Tibial artery (tissue), 4 donors: ENCODE data around the gene RNF186.

Source experiments
- DNase-seq, 2 donors: peaks; one replicate each; pipeline ENCODE4 v3.0.0-alpha.2; 2019
- H3K27ac ChIP-seq, 2 donors: fragments of 200-600 bp; sonication (generic) in 1 of 2; 1 replicate in 1 of 2; 2 replicates in 1 of 2; pipeline ENCODE4 v1.5.1; 2018 to 2019; ENCODE audit warnings: mild to moderate bottlenecking in 1 of 2
- H3K27me3 ChIP-seq, 2 donors: fragments of 200-600 bp; sonication (generic) in 1 of 2; one replicate each; pipeline versions ENCODE4 v1.5.1 to v1.6.0; 2016 to 2019
- H3K36me3 ChIP-seq, 3 donors: fragments of 200-600 bp; sonication (generic) in 2 of 3; one replicate each; pipeline ENCODE4 v1.5.1; 2016 to 2019; ENCODE audit warnings: mild to moderate bottlenecking in 2 of 3
- H3K4me1 ChIP-seq, 4 donors: fragments of 200-600 bp; sonication (generic) in 2 of 4; 1 replicate in 3 of 4; 2 replicates in 1 of 4; pipeline ENCODE4 v1.5.1; 2016 to 2019
- H3K4me3 ChIP-seq, 2 donors: fragments of 200-600 bp; sonication (generic) in 1 of 2; 1 replicate in 1 of 2; 2 replicates in 1 of 2; pipeline ENCODE4 v1.5.1; 2018 to 2019; ENCODE audit warnings: mild to moderate bottlenecking in 2 of 2
- H3K9me3 ChIP-seq, 3 donors: fragments of 200-600 bp; sonication (generic) in 1 of 3; one replicate each; pipeline ENCODE4 v1.5.1; 2016 to 2019
- intact Hi-C: fragments of 100-400 bp; cut with DNase I; formaldehyde crosslinking; loops from one replicate; pipeline ENCODE4 v1.15.0; 2023; ENCODE audit warnings: low total_unique reads
- TF ChIP-seq, protein P1 (sequence below), 2 experiments: fragments of 200-600 bp in 1 of 2; fragments of 450-650 bp in 1 of 2; IDR thresholded peaks; one replicate each; pipeline ENCODE4 v1.5.1; 2017 to 2019; ENCODE audit warnings: antibody characterized with exemption in 2 of 2, mild to moderate bottlenecking in 1 of 2, moderate library complexity in 1 of 2

RNF186 gene

GRCh38 chr1:19835578-19835977 is 20.5 kb upstream of the RNF186 start:
- Histone ChIP-seq H3K4me3 (no peak overlapping the region), H3K27me3 (peaks cover 0 to 9% of the 10 kb centered on the region in 2 donors), H3K9me3 (no peaks in the 10 kb centered on the region), H3K36me3 (no peaks in the 10 kb centered on the region), H3K27ac (no peak overlapping the region), H3K4me1 (no peaks in the 10 kb centered on the region)
- TF ChIP-seq, protein P1, sequence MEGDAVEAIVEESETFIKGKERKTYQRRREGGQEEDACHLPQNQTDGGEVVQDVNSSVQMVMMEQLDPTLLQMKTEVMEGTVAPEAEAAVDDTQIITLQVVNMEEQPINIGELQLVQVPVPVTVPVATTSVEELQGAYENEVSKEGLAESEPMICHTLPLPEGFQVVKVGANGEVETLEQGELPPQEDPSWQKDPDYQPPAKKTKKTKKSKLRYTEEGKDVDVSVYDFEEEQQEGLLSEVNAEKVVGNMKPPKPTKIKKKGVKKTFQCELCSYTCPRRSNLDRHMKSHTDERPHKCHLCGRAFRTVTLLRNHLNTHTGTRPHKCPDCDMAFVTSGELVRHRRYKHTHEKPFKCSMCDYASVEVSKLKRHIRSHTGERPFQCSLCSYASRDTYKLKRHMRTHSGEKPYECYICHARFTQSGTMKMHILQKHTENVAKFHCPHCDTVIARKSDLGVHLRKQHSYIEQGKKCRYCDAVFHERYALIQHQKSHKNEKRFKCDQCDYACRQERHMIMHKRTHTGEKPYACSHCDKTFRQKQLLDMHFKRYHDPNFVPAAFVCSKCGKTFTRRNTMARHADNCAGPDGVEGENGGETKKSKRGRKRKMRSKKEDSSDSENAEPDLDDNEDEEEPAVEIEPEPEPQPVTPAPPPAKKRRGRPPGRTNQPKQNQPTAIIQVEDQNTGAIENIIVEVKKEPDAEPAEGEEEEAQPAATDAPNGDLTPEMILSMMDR (IDR thresholded peaks at IDR 0.05) = no peak
- DNase-seq = no peak
- intact Hi-C loops = no loop called here

GRCh38 chr1:19831441-19831840 is 16.4 kb upstream of the RNF186 start:
- Histone ChIP-seq H3K4me3 (no peak overlapping the region), H3K27ac (no peak overlapping the region), H3K36me3 (no peaks in the 10 kb centered on the region), H3K4me1 (no peaks in the 10 kb centered on the region), H3K9me3 (no peaks in the 10 kb centered on the region), H3K27me3 (peaks cover 0 to 9% of the 10 kb centered on the region in 2 donors)
- DNase-seq = no peak
- intact Hi-C loops = no loop called here
- TF ChIP-seq, protein P1 (IDR thresholded peaks at IDR 0.05) = no peak

DNA sequence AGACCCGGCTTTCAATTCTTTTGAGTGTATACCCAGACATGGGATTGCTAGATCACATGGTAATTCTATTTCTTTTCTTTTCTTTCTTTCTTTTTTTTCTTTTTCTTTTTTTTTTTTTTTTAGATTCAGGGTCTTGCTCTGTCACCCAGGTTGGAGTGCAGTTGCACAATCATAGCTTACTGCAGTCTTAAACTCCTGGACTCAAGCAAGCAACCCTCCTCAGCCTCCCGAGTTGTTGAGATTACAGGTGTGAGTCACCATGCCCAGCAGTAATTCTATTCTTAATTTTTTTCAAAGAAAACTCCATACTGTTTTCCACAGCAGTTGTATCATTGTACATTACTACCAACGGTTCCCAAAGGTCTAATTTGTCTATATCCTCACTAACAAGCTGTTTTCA is 13.5 kb upstream of the RNF186 start:
- H3K9me3 ChIP-seq = no peaks in the 10 kb centered on the region
- no peak overlapping the region for H3K4me3 ChIP-seq
- TF ChIP-seq, protein P1 (IDR thresholded peaks at IDR 0.05) = no peak
- H3K4me1 ChIP-seq = peaks cover 0 to 14% (median 2%) of the 10 kb centered on the region in 4 donors
- peaks cover 0 to 9% of the 10 kb centered on the region in 2 donors for H3K27me3 ChIP-seq
- no peak overlapping the region for H3K27ac ChIP-seq
- no peaks in the 10 kb centered on the region for H3K36me3 ChIP-seq
- DNase-seq = no peak
- intact Hi-C loops = no loop called here

- no peak overlapping the region for H3K27ac ChIP-seq
- intact Hi-C loops = no loop called here
- no peaks in the 10 kb centered on the region for H3K9me3 ChIP-seq
- H3K36me3 ChIP-seq = no peaks in the 10 kb centered on the region
- TF ChIP-seq, protein P1 (IDR thresholded peaks at IDR 0.05) = no peak
- no peak overlapping the region for H3K4me3 ChIP-seq
- H3K4me1 ChIP-seq = peaks cover 0 to 14% (median 2%) of the 10 kb centered on the region in 4 donors
- no peaks in the 10 kb centered on the region for H3K27me3 ChIP-seq
- no peak for DNase-seq
Observed at GRCh38 chr1:19825298-19825697, 10.2 kb upstream of the RNF186 start.

DNA sequence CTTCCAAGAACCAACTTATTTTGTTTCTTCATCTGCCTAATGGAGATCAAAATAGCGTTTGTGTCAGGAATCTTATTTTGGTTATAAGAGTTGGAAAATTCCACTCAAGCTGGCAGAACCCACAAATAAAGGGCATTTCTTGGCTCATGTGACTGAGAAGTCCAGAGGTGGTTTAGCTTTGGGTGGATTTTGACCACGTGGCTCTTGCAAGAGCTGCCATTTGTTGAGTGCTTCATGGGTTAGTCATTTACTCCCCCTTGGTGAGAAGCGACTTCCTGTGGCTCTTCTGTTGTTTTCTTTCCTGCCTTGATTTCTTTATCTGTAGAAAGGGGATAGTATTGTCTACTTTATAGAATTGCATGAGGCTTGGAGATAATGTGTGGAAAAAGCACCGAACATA is 9.5 kb upstream of the RNF186 start:
- H3K27me3 ChIP-seq = no peaks in the 10 kb centered on the region
- no peak overlapping the region for H3K4me3 ChIP-seq
- H3K9me3 ChIP-seq = no peaks in the 10 kb centered on the region
- peaks cover 0 to 14% (median 3%) of the 10 kb centered on the region in 4 donors for H3K4me1 ChIP-seq
- DNase-seq = no peak
- no peaks in the 10 kb centered on the region for H3K36me3 ChIP-seq
- intact Hi-C loops = no loop called here
- no peak overlapping the region for H3K27ac ChIP-seq
- TF ChIP-seq, protein P1 (IDR thresholded peaks at IDR 0.05) = no peak

DNA sequence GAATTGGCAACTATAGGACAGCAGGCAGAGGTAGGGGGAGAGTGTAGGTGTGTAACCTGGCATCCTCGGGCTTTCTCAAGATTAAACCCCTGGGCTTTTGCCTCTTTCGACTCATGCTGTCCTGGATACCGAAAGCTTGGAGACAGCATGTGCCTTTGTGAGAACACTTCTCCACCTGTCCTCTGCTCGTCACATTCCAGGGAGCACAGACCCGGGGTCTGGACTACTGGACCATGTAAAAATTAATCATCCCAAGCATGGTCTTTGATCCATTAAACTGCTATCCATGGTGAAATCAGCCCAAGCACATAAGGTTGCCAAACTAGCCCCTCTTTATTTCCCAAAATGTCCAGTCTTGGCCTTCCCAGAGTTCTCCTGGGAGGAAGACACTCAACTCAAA is 9.0 kb upstream of the RNF186 start:
- no peak for DNase-seq
- Histone ChIP-seq H3K4me3 (no peak overlapping the region), H3K27ac (no peak overlapping the region), H3K4me1 (peaks cover 0 to 14% (median 3%) of the 10 kb centered on the region in 4 donors), H3K9me3 (no peaks in the 10 kb centered on the region), H3K27me3 (no peaks in the 10 kb centered on the region), H3K36me3 (no peaks in the 10 kb centered on the region)
- intact Hi-C loops = no loop called here
- TF ChIP-seq, protein P1 (IDR thresholded peaks at IDR 0.05) = no peak
